ENCODE measurements around the gene WSB1. TPM values are rescaled to one million over a fixed set of nuclear protein-coding genes. Genes with fewer than 3 reads are reported as not detected.
A peak's percentile ranks its signal among the peaks of the same experiment; 100 is the strongest.

Gene WSB1
- total RNA-seq, 4 donors from 2014 or later, result 74.2 to 200 (median 133) TPM

DNA sequence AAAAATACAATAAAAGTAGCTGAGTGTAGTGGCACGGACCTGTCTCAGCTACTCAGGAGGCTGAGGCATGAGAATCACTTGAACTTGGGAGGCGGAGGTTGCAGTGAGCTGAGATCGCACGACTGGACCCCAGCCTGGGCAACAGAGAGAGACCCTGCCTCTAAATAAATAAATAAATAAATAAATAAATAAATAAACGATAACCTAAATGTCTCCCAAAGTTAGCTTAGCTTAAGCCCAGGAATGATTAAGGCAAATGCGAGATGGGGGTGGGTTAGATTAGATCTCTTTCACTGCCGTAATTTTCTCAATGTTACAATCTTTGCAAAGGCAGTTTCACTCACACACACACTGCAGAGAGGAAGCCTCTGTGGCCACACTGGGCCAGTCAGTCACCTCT lies 46.7 kb downstream of the WSB1 start:
- TF ChIP-seq POLR2A (IDR thresholded peaks at IDR 0.05) (no peak), POLR2AphosphoS5 (IDR thresholded peaks at IDR 0.05) (no peak), EP300 (IDR thresholded peaks at IDR 0.05) (no peak)
- TF ChIP-seq, protein P1, sequence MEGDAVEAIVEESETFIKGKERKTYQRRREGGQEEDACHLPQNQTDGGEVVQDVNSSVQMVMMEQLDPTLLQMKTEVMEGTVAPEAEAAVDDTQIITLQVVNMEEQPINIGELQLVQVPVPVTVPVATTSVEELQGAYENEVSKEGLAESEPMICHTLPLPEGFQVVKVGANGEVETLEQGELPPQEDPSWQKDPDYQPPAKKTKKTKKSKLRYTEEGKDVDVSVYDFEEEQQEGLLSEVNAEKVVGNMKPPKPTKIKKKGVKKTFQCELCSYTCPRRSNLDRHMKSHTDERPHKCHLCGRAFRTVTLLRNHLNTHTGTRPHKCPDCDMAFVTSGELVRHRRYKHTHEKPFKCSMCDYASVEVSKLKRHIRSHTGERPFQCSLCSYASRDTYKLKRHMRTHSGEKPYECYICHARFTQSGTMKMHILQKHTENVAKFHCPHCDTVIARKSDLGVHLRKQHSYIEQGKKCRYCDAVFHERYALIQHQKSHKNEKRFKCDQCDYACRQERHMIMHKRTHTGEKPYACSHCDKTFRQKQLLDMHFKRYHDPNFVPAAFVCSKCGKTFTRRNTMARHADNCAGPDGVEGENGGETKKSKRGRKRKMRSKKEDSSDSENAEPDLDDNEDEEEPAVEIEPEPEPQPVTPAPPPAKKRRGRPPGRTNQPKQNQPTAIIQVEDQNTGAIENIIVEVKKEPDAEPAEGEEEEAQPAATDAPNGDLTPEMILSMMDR (IDR thresholded peaks at IDR 0.05), result no peak
- 82 to 86% methylated on average over 5 to 7 of the region's 7 CpGs for WGBS, 2 donors (ENCODE audit: low coverage in 1 of 2)
- ATAC-seq, result no peak
- Histone ChIP-seq H3K4me1 (peaks cover 0 to 22% (median 0%) of the 10 kb centered on the region in 3 donors), H3K27me3 (no peaks in the 10 kb centered on the region), H3K27ac (peak overlapping the region in 1 of 4 donors; percentile 16), H3K4me3 (no peak overlapping the region), H3K36me3 (no peaks in the 10 kb centered on the region), H3K9me3 (no peaks in the 10 kb centered on the region)

DNA sequence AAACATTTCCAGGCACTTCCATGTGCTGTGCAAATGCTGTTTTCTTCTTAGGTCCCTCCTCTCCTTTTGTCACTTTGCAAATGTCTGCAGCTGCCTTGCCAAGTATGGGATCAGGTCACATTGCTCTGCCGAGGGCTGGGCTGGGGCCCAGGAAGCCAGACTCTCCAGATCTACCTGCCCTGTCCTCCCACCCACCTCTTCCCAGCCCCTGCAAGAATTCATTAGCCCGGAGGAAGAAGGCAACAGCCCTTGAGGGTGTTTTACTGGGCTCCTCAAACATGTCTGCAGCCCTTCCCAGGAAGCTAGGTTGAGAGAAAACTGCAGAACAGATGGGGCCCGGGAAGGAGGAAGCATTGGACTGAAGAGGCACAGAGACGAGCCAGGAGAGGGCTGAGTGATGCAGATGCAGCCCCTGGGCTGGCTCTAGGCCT lies 47.1 kb downstream of the WSB1 start:
- no peak for TF ChIP-seq POLR2AphosphoS5 (IDR thresholded peaks at IDR 0.05)
- TF ChIP-seq, protein P1 (IDR thresholded peaks at IDR 0.05), result no peak
- no peak for TF ChIP-seq POLR2A (IDR thresholded peaks at IDR 0.05)
- no peak for TF ChIP-seq EP300 (IDR thresholded peaks at IDR 0.05)
- peak overlapping the region in 1 of 4 donors; percentile 16 for H3K27ac ChIP-seq
- no peak for ATAC-seq

DNA sequence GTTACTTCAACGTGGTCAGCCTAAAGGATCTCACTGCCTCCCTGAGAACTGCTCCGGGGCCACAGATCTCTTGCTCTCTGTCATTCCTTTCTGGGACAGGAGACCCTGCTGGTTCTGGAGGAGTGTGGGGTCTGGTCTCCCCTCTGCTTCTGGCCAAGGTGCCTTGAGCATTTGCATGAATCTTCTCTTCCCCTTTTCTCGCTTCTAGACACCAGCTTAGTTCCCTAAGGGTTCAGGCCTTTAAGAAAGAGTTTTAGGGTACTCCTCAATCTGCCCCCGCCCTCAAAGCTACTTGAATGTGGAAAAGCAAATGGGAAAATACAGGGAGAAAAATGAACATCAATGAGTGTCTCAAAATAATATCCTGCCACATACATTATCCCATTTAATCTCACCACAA lies 48.1 kb downstream of the WSB1 start:
- 84 to 92% methylated on average over 2 to 3 of the region's 4 CpGs for WGBS, 2 donors (ENCODE audit: low coverage in 1 of 2)
- no peak overlapping the region for H3K4me3 ChIP-seq
- H3K27ac ChIP-seq, result no peak overlapping the region
- H3K27me3 ChIP-seq, result no peaks in the 10 kb centered on the region
- H3K4me1 ChIP-seq, result peaks cover 0 to 22% (median 0%) of the 10 kb centered on the region in 3 donors
- ATAC-seq, result no peak
- no peaks in the 10 kb centered on the region for H3K9me3 ChIP-seq
- TF ChIP-seq POLR2A (IDR thresholded peaks at IDR 0.05) (no peak), EP300 (IDR thresholded peaks at IDR 0.05) (no peak), POLR2AphosphoS5 (IDR thresholded peaks at IDR 0.05) (no peak)
- TF ChIP-seq, protein P1 (IDR thresholded peaks at IDR 0.05), result no peak
- no peaks in the 10 kb centered on the region for H3K36me3 ChIP-seq

More for the DNA sequence above, 47.1 kb downstream of the WSB1 start:
- 38 to 50% methylated on average over 3 of the region's 4 CpGs for whole genome bisulfite sequencing, 2 donors (ENCODE audit: low coverage in 1 of 2)
- Histone ChIP-seq H3K36me3 (no peaks in the 10 kb centered on the region), H3K27me3 (no peaks in the 10 kb centered on the region), H3K4me1 (peaks cover 0 to 22% (median 0%) of the 10 kb centered on the region in 3 donors), H3K9me3 (no peaks in the 10 kb centered on the region), H3K4me3 (no peak overlapping the region)

DNA sequence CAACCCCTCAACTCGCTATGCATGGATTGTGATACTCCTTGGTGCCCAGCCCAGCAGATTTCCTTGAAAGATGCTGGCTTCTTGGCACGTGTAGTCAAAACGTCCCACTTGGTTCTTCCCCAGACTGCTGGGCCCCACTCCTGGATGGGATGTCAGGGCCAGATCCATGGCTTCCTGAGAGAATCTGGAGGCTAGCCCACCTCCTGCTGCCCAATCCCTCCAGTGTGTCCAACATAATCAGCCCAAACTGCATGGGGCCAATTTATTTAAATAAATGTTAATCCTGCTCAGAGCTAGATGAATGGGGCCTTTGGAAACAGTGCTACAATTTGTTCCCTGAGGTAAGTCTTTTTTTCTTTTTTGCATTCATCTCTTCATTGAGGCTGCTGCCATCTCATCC lies 49.4 kb downstream of the WSB1 start:
- no peak for TF ChIP-seq EP300 (IDR thresholded peaks at IDR 0.05)
- TF ChIP-seq POLR2AphosphoS5 (IDR thresholded peaks at IDR 0.05), result no peak
- TF ChIP-seq, protein P1 (IDR thresholded peaks at IDR 0.05), result no peak
- no peak for TF ChIP-seq POLR2A (IDR thresholded peaks at IDR 0.05)
- Histone ChIP-seq H3K4me3 (no peak overlapping the region), H3K27ac (no peak overlapping the region), H3K36me3 (no peaks in the 10 kb centered on the region), H3K9me3 (no peaks in the 10 kb centered on the region), H3K4me1 (peaks cover 0 to 22% (median 0%) of the 10 kb centered on the region in 3 donors), H3K27me3 (no peaks in the 10 kb centered on the region)
- ATAC-seq, result no peak
- WGBS, 2 donors (ENCODE audit: low coverage in 1 of 2), result 71% methylated on average over 2 of the region's 3 CpGs; no CpG with 5 or more reads in 1 of the 2 donors

DNA sequence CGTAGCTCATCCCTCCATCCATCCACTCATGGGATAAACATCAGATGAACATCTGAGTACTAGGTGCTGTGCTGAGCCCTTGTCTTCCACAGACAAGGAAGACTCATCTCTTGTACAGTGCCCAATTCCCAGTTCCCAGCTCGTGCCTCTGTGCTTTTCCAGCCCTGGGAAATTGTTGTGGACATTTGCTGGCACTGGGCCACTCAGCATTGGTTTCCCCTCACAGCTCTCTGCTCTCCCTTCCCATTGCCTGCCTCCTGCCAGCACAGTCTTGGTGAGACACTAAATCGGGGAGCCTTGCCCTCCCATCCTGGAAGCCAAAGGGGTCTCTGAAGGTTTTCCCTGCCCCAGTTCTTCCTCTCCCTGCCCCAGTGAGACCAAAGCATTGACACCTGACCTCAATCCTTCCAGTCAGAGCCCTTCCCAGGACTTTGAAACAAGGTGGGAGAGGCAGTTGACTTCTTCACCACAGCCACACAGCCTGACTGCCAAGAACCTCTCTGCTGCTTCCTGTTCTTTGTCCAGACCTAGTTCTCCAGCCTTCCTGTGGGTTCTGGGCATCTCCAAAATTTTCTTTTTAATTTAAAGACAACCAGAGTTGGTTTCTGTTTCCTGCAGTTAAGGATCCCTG lies 50.2 kb downstream of the WSB1 start:
- Histone ChIP-seq H3K4me1 (peaks cover 0 to 29% (median 0%) of the 10 kb centered on the region in 3 donors), H3K36me3 (no peaks in the 10 kb centered on the region), H3K4me3 (no peak overlapping the region), H3K9me3 (no peaks in the 10 kb centered on the region), H3K27me3 (no peaks in the 10 kb centered on the region), H3K27ac (peak overlapping the region in 3 of 4 donors; percentile 5 to 31 (median 21))
- no peak for ATAC-seq
- no peak for TF ChIP-seq POLR2AphosphoS5 (IDR thresholded peaks at IDR 0.05)
- TF ChIP-seq, protein P1 (IDR thresholded peaks at IDR 0.05), result no peak
- TF ChIP-seq EP300 (IDR thresholded peaks at IDR 0.05), result no peak
- TF ChIP-seq POLR2A (IDR thresholded peaks at IDR 0.05), result no peak
- WGBS, 2 donors (ENCODE audit: low coverage in 1 of 2), result 75 to 79% methylated on average over 1 to 2 of the region's 3 CpGs

All from gastroesophageal sphincter (tissue), 4 donors.